Raji (cell line): ENCODE measurements around the gene PCDHAC2.

ENCODE experiments used
- POLR2A ChIP-seq: IDR thresholded peaks from 2 replicates; pipeline ENCODE4 v1.6.1; 2011; ENCODE audit warnings: low read depth, low read length, control low read depth; ENCODE audit not compliant: insufficient read depth

PCDHAC2 gene

GRCh38 chr5:140973550-140973949 is 7.3 kb downstream of the PCDHAC2 start:
- no peak for TF ChIP-seq POLR2A

GRCh38 chr5:140977003-140977402 is 10.7 kb downstream of the PCDHAC2 start:
- TF ChIP-seq POLR2A = no peak

GRCh38 chr5:140978260-140978659 is 12.0 kb downstream of the PCDHAC2 start:
- no peak for TF ChIP-seq POLR2A

- TF ChIP-seq POLR2A = no peak
Observed at GRCh38 chr5:140978983-140979382, 12.7 kb downstream of the PCDHAC2 start.

GRCh38 chr5:140982083-140982716 is 15.9 kb downstream of the PCDHAC2 start:
- TF ChIP-seq POLR2A = no peak

GRCh38 chr5:140986117-140986521 is 19.8 kb downstream of the PCDHAC2 start:
- no peak for TF ChIP-seq POLR2A

GRCh38 chr5:140988100-140988499 is 21.8 kb downstream of the PCDHAC2 start:
- TF ChIP-seq POLR2A = no peak

- TF ChIP-seq POLR2A = no peak
Observed at GRCh38 chr5:140988608-140989007, 22.3 kb downstream of the PCDHAC2 start.

- no peak for TF ChIP-seq POLR2A
Observed at GRCh38 chr5:140989254-140990020, 23.2 kb downstream of the PCDHAC2 start.

- TF ChIP-seq POLR2A = no peak
Observed at GRCh38 chr5:140992828-140993227, 26.6 kb downstream of the PCDHAC2 start.

GRCh38 chr5:140996060-140996459 is 29.8 kb downstream of the PCDHAC2 start:
- no peak for TF ChIP-seq POLR2A

GRCh38 chr5:140998921-140999410 is 32.7 kb downstream of the PCDHAC2 start:
- TF ChIP-seq POLR2A = no peak

GRCh38 chr5:141001446-141001843 is 35.2 kb downstream of the PCDHAC2 start:
- no peak for TF ChIP-seq POLR2A

- TF ChIP-seq POLR2A = no peak
Observed at GRCh38 chr5:141001844-141002604, 35.7 kb downstream of the PCDHAC2 start.

GRCh38 chr5:141002605-141002965 is 36.3 kb downstream of the PCDHAC2 start:
- no peak for TF ChIP-seq POLR2A

- TF ChIP-seq POLR2A = no peak
Observed at GRCh38 chr5:141003031-141003430, 36.8 kb downstream of the PCDHAC2 start.
